DOHH2 (cell line): ENCODE results near the gene FA2H.

Source experiments
- EZH2phosphoT487 ChIP-seq: fragments of 200-600 bp; sonication (generic); IDR thresholded peaks from 2 replicates; pipeline ENCODE4 v1.6.1; 2017; ENCODE audit warnings: borderline replicate concordance, mild to moderate bottlenecking, antibody characterized with exemption, low read length, moderate library complexity, mixed read lengths
- TF ChIP-seq, protein P1 (sequence below): fragments of 200-600 bp; sonication (generic); IDR thresholded peaks from one replicate; pipeline ENCODE4 v1.5.1; 2014; ENCODE audit warnings: antibody characterized with exemption, mild to moderate bottlenecking, low read depth, low read length; ENCODE audit not compliant: poor library complexity, severe bottlenecking

- TF ChIP-seq, protein P1, sequence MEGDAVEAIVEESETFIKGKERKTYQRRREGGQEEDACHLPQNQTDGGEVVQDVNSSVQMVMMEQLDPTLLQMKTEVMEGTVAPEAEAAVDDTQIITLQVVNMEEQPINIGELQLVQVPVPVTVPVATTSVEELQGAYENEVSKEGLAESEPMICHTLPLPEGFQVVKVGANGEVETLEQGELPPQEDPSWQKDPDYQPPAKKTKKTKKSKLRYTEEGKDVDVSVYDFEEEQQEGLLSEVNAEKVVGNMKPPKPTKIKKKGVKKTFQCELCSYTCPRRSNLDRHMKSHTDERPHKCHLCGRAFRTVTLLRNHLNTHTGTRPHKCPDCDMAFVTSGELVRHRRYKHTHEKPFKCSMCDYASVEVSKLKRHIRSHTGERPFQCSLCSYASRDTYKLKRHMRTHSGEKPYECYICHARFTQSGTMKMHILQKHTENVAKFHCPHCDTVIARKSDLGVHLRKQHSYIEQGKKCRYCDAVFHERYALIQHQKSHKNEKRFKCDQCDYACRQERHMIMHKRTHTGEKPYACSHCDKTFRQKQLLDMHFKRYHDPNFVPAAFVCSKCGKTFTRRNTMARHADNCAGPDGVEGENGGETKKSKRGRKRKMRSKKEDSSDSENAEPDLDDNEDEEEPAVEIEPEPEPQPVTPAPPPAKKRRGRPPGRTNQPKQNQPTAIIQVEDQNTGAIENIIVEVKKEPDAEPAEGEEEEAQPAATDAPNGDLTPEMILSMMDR, result no peak
- TF ChIP-seq EZH2phosphoT487, result no peak
These were observed 26.0 kb downstream of the FA2H start for GRCh38 chr16:74748616-74749026.
